GOT3 (cell line): ENCODE results near the gene BBIP1.

Experiments
- DNase-seq: peaks from one replicate; lab custom pipeline; 2025; ENCODE audit warnings: mixed read lengths; lab: John Stamatoyannopoulos, UW

Gene BBIP1

DNA sequence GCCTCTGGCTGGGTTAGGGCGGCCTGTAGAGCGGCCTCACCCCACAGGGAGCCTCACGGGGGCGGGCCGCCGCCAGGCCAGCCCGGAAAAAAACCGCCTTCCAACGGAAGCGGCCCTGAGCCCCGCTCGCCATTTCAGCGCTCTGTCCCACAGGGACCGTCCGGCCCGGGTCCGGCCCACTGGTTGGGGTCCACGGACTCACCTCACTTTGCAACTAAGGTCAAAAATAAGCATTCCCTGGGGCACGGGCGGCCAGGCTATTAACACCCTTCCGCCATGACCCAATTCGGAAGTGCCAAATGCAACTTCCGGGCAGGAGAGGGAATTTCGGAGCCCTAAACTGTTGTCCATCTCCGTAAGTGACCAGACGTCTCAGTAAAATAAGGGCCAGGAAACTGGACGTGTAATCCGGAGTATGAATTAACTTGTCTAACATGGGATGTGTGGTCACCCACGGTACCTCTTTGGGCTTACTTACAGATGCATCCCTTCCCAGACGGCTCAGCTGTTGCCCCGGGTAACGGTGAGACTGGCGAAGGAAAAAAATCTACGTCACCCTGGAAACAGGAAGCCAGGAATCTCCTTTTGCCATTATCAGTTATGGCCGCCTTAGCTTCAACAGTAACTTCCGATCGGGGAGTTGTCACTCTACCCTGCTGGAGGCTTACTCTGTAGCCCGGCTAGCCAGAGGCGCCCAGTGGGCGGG is at the start of gene BBIP1:
TSS of gene BBIP1 (minus strand) at position 538 of the 706 bp plus-strand sequence. CDS start 1,023 bp downstream, outside the sequence.
- DNase-seq = peak; percentile 95

DNA sequence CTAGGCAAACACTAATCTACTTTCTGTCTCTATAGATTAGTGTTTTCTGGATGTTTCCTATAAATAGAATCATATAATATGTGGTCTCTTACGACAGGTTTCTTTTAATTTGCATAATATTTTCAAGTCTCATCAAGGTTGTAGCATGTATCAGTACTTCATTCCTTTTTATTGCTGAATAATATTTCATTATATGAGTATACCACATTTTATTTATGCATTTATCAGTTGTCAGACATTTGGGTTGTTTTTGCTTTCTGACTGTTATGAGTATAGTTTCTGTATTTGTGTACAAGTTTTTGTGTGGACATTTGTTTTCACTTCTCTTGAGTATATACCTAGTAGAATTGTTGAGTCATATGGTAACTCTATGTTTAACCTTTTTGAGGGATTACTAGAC is 48.7 kb upstream of the BBIP1 start:
- no peak for DNase-seq

GRCh38 chr10:110967009-110967630 is 48.1 kb upstream of the BBIP1 start:
- no peak for DNase-seq

GRCh38 chr10:110966146-110966545 is 47.2 kb upstream of the BBIP1 start:
- DNase-seq = no peak

DNA sequence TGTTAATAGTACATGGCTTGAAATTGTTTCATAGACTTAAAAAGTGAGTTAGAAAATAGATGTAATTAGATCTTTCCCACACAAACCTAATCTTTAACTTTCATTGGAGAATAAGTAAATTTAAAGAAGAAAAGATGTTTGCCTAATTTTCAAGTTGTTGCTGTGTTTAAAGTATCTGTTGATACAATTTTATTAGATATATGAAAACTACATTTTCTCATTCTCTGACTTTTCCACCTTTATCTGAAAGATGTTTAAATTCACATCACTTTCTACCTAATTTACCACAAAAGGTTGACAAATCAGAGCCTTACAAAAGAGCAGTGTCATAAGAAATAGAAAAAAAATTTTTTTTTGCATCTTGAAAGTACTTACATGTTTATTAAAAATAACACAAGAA is 46.2 kb upstream of the BBIP1 start:
- no peak for DNase-seq

DNA sequence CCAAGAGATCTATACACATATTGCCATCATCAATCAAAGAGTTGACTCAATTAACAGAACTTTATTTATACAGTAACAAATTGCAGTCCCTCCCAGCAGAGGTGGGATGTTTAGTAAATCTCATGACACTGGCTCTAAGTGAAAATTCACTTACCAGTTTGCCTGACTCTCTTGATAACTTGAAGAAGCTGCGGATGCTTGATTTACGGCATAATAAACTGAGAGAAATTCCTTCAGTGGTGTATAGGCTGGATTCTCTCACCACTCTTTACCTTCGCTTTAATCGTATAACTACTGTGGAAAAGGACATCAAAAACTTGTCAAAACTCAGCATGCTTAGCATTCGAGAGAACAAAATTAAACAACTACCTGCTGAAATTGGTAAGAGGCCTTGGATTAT is 45.7 kb upstream of the BBIP1 start:
- DNase-seq = no peak

GRCh38 chr10:110963162-110963561 is 44.2 kb upstream of the BBIP1 start:
- no peak for DNase-seq

DNA sequence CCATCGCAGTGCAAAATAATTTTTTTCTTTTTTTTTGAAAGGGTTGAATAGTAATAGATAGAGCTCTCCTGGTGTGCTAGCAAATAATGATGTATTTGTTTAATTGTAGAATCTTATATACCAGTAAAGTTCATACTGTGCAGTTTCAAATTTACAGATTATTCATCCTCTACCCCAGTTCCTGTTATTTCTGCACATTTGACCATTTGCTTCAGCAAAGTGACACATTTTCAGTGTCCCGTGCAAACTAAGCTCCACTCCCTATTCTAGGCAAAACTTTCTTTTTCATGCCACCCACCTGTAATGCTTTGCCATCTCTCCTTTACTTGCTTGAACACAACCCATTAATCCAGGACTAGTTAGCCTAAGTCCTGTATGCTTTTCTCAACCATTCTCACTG is 43.5 kb upstream of the BBIP1 start:
- DNase-seq = no peak

DNA sequence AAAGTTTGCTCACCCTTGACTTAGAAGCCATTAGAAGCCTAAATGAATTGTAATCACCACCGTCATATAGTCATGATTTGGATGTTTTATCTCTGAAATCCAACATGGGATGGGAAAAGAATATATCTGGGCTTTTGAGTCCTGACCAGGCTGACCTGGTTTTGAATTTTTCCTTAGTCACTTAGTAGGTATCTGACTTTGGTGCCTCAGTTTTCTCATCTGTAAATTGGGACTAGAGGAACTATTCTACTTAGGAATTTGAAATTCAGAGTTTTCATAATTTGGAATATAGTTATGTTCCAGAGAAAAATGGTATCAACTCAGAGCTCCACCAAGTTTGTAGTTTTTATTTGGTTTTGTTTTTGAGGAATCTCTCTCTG is 41.3 kb upstream of the BBIP1 start:
- no peak for DNase-seq

GRCh38 chr10:110959379-110960332 is 40.7 kb upstream of the BBIP1 start:
- no peak for DNase-seq

DNA sequence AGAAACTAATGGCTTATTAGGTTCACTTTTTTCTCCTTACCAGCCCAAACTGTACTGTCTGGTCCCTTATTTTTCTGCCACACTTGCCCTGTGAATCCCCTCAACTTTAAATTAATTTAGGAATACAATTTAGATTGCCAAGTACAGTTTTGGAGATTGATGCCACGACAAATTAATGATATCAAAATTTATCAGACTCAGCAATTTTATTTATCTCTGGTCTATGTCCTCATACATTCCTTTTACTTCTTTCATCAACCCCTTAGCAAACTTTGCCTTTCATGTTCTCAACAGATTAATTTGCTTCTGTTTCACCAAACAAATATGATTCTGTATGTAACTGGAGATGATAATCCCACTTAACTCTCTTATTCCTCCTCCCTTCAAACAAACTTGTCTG is 38.6 kb upstream of the BBIP1 start:
- DNase-seq = no peak

DNA sequence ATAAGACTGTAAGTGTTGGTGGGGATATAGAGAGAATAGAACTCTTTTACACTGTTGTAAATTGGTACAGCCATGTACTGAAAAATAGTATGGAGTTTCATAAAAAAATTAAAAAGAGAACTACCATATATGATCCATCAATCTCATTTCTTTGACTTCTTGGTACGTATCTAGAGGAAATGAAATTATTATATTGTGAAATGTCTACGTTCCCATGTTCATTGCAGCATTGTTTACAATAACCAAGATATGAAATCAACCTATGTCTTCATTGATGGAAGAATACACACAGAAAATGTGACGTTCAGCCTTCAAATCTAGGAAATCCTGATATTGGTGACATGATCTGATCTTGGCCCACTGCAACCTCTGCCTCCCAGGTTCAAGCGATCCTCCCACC is 32.4 kb upstream of the BBIP1 start:
- no peak for DNase-seq

- DNase-seq = no peak
Observed at GRCh38 chr10:110947061-110947595, 28.1 kb upstream of the BBIP1 start.

DNA sequence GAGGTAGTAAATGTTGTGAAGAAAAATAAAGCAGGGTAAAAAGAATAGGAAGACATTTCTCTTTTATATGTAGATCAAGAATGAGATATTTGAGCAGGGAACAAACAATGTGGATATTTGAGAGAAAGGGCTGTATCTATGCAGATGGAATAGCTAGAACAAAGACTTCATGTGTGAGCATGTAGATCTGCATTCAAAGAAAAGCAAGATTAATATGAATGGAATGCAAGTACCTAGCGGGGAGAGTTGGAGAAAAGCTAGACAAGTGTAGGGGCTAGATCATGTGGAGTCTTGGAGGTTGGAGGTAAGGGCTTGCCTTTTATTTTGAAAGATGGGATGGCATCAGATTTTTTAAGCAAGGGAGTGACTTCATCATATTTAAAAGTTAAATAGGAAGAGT is 27.5 kb upstream of the BBIP1 start:
- no peak for DNase-seq

GRCh38 chr10:110944792-110945396 is 25.9 kb upstream of the BBIP1 start:
- no peak for DNase-seq

DNA sequence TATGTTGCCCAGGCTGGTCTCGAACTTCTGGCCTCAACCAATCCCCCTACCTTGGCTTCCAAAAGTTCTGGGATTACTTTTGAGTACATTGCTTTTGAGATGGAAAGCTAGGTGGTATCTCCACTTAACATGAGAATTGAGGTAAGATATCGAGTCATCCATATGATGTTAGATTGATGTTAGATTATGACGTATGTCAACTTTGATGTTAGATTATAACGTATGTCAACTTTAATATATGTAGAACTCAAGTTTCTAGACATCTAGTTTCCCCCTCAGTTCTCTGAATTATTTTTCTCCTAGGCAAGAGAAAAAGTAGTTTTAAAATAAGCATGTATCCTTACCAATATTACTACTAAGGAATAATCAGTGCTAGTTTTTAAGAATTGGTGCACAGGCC is 20.4 kb upstream of the BBIP1 start:
- no peak for DNase-seq

DNA sequence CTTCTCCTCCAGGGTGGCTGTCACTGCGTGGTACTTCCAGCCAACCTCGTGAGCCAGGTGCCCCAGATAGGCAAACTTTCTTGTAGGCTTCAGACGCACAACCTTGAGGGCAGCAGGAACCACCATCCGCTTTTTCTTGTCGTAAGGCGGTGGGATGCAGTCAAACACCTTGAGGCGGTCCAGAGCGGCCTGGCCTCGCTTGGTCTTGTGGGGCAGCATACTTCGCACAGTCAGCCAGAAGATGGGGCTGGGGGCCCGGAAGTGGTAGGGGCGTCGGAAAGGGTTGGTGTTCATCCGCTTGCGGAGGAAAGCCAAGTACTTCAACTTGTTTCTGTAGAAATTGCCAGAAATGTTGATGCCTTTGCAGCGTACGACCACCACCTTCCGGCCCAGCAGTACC is 17.8 kb upstream of the BBIP1 start:
- DNase-seq = no peak

- no peak for DNase-seq
Observed at GRCh38 chr10:110932505-110933180, 13.7 kb upstream of the BBIP1 start.

DNA sequence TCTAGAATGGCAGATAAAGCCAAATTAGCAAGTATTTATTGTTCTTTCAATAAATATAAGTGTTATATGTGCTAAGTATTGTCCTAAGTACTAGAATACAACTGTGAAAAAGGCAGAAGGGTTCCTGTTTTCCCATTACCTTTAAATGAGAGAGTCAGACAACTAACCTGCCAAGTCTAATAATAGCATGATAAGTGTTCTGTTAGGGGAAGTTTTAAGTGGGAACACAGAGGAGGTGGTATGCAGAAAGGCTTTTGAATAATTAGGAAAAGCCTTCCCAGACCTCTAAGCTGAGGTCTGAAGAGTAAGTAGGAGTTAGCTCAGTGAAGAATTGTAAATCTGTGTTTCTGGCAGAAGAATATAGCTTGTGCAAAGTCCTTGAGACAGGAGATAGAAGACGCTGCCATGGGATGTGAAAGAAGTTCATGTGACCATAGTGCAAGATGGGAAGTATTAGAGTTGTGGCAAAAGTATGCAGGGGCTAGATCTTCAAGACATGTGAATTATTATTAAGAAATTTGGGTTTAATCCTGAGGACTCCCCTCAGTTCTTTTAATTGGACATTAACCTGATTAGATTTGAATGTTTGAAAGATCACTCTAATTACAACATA is 12.9 kb upstream of the BBIP1 start:
- no peak for DNase-seq

DNA sequence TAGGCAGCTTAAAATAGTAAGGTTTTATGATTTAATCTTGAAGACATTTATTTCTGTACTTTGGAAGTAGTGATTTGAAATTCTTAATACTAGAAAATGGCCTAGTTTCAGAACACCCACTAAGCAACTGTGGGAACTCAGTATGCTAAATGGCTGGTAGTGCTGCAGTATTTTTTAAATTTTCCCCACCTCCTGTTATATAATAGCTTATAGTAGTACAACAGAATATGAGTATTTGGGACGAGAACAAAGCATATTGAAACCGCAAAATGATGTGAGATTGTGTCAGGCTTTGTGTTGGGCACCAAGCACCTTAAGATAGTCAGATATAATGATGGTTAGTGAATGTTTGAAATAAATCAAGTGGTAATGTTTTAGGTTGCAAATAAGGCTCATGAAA is 8.5 kb upstream of the BBIP1 start:
- DNase-seq = no peak

DNA sequence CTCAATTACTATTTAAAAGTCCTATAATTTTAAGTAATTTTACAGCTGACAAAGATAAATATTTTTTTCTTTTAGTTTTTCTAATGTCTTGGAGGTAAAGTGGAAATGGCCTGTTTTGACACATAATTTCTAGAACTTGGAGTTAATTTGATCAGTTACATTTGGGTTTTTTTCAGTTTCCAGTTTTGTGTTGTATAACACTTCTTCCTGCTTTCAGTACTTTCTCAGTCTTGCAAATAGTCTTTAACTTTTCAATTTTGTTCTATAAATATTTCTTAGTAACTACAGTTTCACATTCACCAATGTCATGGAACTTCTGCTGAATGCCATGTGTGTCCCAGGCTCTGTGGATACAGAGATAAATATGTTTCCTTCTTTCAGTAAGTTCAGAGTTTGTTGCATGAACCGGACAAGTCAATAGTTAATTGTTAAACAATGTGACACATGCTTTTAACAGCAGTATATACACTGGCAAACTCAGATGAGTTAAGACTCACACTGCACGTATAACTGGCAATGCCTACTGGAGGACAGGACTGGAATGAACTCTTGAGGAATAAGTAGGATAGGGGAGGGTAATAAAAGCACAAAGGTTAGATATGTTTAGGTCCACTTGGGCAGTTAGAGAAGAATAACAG is 5.0 kb upstream of the BBIP1 start:
- DNase-seq = no peak
